OCI-LY3 (cell line): Measurements from ENCODE around the gene RAB20.

Experiments used
- CTCF ChIP-seq: fragments of 200-600, 300-600 bp; sonication (generic); IDR thresholded peaks from 2 replicates; pipeline ENCODE4 v1.5.1; 2014; ENCODE audit warnings: antibody characterized with exemption, low read length, low read depth
- EZH2phosphoT487 ChIP-seq: fragments of 200-600 bp; shearing (Covaris generic); IDR thresholded peaks from 2 replicates; pipeline ENCODE4 v1.6.1; 2018; ENCODE audit warnings: antibody characterized with exemption, mixed run types, low read depth

GRCh38 chr13:110479215-110479545, 82.3 kb downstream of the RAB20 start:
- TF ChIP-seq CTCF = no peak
- no peak for TF ChIP-seq EZH2phosphoT487
